NCI-H2196 treated with DMSO at 0.1 percent for 48 hours (cell line): Measurements from ENCODE around the gene NKX2-2.
A peak's percentile ranks its signal among the peaks of the same experiment; 100 is the strongest.
"Not testable (repeated sequence)": the region's sequence is repeated elsewhere in the genome, so short reads cannot be mapped to it uniquely, and the experiment has no call there.

Experiments used
- DNase-seq: peaks from one replicate; lab custom pipeline; 2025; ENCODE audit not compliant: unreplicated experiment; lab: John Stamatoyannopoulos, UW

NKX2-2 gene

DNA sequence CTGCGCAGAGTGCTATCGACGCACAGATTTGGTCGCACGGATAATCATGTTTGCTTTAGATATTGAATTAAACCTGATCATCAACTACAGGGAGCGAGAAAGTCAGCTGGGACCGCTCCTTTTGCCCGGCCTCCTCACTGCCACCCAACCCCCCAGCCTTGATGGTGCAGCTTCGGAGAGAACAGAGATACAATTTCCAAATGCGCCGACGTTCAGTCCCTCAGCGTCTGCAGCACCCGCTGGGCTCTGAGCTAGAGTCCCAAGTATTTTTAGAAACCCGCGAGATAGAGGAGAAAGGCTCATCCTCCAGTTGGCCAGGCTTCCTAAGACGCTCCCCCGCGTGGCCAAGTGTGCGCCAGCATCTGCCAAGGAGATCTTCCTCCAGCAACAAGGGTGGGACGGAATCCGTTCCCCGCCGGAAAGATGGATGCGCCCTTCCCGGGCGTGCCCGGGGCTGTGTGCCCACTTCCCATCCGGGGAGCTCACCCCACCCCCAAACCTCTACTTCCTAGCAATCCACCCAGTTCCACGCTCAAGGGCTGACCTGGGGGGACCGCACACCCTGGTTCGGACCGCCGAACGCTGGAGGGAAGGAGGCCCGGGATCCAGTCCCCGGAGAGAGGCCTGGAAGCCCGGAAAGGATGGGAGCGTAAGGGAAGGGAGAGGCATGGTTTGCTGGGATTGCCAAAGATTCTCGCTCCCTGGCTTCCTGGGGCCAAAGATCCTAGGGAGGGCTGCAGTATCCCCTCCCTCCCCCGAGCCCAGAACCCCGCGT is 4.1 kb downstream of the NKX2-2 start:
- DNase-seq: no peak

DNA sequence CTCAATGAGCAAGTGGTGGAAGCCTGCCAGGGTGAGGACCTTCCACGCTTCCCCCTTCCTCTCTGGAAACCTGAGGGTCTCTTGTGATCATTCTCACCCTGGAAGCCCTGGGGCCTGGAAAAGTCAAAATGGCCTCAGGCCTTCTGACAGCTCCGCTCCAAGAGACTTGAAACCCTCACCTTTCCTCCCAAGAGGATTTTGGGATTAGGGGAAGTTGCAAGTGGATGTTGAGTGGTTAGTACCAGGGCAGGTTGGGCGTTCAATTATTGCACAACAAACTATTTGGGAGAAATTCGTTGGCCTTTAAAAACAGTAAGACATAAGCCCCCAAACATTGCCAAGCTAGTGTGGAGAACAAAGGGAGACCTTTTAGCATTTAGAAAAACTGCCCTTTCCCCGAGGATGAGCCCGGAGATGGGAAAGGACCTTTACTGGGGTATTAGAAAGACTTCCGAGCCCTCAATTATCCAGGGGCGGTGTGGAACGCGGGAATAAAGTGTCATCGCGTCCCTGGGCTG is 4.7 kb downstream of the NKX2-2 start:
- no peak for DNase-seq

DNA sequence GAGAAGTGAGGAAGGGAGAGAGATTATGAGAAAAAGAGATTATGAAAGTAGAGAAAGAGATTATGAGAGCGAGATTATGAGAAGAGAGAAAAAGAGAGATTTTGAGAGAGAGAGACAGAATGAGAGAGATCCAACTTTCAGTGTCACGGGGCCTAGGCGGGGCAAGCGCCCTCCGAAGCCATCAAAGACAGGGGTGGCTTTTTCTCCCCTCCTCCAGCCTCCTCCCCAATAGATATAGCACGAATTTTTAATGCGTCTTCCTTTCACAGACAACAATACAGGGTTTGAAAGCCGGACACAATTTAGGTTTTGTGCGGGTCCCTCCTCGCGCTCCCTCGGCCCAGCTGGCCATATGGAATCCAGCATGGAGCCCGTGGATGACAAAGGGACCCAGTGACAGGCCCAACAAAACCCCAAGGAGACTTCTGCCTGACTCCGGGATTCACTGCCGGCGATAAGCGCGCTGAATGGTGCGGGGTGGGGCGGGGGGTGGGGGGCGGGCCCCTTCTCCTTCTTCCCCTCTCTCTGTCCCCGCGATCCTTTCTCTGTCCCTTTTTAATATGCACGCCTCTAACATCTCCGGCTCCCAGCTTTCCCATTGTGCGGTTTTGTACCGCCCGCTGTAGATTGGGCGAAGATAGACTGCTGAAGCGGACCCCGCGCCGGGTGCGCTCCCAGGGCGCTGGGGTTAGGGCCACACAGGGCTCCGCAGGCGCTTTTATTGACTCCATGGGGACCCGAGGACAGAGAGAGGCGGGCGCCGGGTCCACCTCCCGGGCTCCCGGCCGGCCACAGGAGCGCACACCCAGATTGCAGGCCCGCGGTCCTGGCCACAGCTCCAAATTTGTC is 5.4 kb downstream of the NKX2-2 start:
- no peak for DNase-seq

DNA sequence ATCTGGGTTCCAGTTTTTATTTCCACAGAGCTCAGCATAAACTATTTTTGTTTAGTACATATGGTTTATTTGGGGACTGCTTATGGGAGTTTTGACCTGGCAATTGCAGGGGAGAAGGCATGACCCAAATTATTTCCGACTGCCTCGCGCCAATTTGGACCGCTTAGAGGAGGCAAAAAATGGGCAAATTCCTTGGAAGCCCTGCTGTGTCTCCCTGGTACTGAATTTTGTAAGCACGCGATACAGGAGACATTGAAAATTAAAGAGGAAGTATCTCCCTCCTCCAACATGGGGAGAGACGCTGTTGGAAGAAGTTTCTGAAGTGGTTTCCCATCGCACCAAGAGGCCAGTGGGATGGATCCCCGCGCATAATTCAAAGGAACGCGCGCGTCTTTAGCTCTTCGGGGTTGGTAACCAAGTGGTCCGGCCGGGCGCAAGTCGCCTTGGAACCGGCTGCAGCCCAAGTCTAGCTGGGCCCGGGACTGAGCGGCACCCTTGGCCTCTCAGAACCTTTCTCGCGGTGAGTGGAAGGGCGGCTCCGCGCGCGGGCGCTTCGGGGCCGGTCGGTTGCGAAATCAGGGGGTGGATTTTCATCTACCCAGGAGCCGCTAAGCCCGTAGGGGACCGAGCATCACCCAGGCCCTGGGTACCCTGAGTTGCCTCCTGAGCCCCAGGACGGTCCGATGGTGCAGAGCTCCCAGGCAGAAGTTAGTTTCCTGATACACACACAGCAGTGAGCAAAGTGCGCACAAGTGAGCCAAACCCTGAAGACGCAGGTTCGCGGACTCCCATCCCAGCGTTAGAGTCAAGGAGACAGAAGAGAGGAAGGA is 6.2 kb downstream of the NKX2-2 start:
- no peak for DNase-seq

DNA sequence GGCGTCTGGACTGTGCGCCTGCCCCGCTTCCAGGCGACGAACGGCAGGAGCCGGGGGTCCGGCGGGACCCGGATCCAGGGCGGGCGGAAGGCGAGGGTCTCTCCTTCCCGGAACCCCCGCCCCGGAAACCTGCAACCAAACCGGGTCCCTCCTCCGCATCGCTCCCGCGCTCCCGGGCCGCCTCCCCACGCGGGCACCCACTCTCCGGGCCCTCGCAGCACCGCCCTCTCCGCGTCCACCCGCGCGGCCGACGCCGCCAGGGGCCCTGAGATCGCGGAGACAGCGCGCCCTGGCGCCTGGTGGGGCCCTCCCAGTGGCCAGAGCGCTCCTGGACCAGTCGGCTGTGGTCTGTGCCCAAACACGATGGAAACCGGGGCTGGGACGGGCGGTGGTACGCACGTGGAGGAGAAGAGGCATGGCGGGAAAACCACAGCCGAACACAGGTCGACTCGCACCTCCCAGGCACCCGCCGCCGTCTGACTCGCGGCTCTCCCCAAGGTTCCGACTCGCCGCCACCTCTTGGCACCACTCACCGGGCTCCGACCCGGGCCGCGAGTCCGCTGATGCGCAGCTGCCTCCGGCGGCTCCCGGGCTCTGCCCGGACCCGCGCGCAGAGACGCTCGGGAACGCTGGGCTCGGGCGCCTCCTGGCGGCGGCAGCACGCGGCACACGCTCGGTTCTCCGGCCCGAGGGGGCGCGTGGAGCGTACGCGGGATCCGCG is 7.9 kb downstream of the NKX2-2 start:
- DNase-seq: peak; percentile 31

DNA sequence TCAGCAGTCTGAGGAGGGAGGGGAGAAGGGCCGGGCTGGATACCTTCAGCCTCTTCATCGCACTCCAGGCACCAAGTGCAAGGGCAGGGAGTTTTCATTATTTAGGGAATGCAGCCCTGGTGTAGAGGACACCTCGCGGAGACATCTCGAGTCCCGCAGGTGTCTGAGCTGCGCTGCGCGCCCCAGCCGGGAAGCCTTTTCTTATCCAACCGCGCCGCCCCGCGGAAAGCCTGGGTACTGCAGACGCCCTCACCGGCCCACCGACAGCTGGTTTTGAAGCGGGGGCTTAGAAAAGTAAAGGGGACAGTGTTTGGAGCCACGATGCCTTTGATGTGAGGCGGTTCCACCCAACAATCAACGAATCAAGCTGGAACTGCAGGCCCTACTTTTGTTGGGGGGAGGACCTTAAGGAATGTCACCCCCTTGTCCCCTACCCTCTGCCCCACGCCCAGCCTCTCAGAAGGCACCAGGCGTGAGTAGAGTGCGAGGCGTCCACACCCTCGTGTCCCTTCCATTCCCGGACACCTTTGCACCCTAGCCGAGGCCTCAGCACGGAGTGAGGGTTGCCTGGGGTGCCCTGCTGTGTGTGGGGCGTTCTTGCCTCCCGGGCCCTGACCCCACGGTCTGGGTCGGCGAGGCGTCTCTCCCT is 8.6 kb downstream of the NKX2-2 start:
- no peak for DNase-seq

DNA sequence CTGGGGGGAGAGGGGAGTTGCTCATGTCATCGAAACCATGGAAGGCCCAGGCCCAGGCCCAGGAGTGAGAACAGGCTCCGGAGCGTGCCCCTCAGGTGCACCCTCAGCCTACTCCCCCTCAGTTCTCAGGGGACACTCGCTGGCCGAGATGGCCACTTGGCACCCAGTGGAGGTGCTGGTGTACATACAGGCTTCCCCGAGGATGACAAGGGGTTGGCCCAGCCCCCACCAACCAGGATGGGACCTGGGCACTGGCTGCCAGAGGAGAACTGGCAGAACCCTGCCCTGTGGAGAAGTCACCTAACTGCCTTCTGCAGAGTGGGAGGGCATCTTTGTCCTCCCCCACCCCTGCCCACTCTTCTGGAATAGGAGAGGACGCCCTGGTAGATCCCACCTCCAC is 9.5 kb downstream of the NKX2-2 start:
- DNase-seq: no peak

DNA sequence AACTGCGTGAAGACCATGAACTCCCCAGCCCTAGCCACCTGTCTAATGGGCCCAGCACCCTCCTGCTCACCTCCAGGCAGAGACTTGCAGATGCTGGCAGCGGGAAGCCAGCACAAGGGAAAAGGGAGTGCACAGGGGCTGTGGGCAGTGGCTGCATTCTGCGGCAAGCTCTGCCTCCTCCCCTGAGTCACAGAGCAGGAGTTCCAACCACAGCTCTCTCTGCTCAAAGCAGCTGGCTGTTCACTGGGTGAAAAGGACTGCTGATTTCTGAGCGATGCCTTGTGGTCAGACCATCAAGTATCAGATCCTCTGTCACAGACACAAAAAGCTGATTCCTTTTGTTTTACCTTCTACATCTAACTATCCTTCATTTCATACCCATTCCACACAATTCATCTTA is 10.5 kb downstream of the NKX2-2 start:
- DNase-seq: no peak

DNA sequence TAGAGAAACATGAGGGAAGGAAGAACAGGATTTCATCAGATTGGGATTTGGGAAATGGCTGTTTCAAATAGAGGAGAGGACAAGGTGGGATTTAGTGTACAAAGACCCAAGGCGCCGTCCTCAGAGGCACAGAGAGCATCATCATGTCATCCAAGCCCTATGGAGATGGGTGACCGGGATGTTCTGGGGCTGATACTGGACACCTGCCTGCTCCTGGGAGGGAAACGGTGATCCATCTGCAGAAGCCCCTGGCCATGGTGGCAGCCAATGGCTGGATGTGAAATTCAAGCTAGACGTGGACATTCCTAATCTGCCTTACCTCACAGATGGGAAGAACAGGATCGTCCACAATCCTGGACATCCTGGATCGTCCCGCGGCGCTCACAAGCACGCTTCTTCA is 12.7 kb downstream of the NKX2-2 start:
- no peak for DNase-seq

DNA sequence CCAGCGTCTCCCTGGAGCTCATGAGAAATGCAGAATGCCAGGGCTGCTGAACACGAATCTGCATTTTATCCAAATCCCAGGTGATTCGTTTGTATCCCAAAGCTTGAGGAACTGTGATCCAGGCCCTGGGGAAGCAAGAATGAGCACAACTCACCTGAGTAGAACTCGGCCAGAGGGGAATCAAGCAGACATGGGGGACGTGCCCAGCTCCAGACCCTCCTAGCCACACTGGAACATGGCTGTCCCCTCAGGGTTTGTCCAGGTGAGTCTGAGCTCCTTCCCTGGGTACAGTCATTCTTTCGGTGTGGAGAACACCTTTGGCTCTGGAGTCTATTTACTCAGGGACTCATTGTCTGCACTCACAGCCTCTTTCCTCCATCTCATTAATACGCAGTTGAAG is 13.3 kb downstream of the NKX2-2 start:
- DNase-seq: no peak

DNA sequence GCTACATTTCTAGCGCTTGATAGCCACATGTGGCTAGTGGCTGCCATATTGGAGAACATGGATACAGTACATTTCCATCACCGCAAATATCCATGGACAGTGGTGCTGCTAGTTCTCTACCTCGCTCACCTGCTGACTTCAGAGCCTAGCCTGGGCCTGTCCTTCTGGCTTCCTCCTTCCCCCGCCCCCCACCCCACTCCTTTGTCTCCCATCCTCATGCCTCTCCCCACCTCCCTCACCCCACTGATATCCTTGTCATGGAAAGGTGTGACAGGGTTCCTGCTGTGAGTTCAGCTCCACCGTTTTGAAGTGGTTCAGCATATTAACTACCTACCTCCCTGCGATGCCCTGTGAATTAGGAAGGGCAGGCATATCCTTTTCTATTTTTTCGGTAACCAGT is 14.2 kb downstream of the NKX2-2 start:
- DNase-seq: no peak

DNA sequence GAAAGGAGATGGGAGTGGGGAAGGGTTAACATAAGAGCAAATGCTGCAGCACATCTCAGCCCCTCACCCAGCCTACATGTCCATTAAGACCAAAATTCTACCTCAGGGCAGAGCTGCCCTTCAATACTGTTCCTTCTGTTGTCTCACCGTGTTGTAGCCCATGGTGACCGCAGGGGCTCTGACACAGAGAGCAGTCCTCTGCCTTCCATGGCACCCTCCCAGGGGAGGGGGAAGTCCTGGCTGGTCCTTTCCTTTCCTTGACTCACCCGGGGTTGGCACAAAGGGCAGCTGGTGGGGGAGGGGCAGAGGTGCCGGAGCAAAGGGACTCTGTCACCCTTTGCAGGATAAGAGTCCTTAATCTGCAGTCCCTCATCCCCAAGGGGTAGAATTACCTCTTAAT is 15.2 kb downstream of the NKX2-2 start:
- no peak for DNase-seq

DNA sequence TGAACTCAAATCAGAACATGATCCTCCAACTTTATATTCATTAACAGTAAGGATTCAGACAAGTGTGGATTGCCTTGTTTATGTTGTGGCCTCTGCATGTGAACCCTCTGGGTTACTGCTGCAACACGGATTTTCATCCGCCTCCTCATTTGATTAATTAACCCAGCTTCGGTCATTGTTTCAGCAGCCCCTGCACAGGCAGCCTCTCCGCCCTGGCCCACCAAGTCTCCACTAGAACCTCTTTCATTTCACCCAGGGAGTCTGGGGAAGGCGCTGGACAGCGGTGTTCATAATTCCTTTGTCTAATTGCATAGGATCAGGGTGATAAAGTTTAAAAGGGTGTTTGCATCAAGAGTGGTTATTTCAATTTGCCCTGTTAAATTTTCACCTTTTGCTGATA is 15.7 kb downstream of the NKX2-2 start:
- DNase-seq: no peak

DNA sequence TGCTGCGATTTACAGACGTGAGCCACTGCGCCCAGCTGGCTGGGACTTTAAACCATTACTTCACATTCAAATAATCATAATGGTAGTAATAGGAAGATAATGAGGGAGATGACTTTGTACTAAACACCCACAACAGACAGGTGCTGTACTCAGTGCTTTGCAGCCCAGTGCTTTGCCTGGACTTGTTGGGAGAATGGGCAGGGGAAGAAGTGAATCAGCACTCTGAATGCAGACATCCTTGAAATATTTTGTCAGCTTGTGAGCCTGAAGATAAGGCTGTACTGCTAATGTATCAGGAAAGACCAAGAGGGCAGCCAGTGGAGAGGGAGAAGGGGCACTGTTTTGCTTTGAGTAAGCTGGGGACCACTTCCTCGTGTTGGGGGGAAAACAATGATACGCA is 17.4 kb downstream of the NKX2-2 start:
- no peak for DNase-seq

DNA sequence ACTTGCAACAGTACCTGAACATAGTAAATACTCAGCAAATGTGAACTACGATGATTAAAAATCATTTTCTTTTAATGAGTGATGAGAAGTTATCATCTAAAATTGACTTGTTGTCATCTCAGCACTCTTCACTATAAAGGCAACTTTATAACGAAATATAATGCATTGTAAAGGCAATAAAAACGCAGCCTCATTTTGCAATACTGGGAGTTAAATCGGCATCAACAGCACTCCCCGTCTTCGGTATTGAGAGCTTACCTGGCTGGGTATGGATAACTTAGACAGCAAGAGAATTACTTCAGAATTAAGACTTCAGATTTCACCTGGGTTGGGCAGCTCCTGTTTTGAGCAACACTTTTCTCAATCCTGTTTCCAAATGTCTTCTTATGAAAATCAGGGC is 20.8 kb downstream of the NKX2-2 start:
- no peak for DNase-seq

DNA sequence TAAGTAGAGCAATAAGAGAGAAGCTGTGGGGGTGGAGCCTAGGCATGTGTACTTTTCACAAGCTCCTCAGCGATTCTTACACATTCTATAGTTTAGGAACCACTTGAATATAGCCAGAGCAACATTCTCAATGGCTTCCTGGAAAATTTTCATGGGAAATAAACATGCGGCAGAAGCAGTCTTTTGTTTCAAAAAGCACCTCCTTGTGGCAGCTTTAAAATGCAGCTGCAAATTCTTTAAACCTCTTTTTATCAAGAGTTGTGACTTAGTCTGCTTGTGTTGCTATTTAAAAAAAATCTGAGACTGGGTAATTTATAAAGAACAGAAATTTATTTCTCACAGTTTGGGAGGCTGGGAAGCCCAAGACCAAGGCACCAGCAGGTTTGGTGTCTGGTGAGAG is 23.8 kb downstream of the NKX2-2 start:
- no peak for DNase-seq

DNA sequence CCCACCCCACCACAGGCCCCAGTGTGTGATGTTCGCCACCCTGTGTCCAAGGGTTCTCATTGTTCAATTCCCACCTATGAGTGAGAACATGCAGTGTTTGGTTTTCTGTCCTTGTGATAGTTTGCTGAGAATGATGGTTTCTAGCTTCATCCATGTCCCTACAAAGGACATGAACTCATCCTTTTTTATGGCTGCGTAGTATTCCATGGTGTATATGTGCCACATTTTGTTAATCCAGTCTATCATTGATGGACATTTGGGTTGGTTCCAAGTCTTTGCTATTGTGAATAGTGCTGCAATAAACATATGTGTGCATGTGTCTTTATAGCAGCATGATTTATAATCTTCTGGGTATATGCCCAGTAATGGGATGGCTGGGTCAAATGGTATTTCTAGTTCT is 33.7 kb downstream of the NKX2-2 start:
- DNase-seq: not testable (repeated sequence)

DNA sequence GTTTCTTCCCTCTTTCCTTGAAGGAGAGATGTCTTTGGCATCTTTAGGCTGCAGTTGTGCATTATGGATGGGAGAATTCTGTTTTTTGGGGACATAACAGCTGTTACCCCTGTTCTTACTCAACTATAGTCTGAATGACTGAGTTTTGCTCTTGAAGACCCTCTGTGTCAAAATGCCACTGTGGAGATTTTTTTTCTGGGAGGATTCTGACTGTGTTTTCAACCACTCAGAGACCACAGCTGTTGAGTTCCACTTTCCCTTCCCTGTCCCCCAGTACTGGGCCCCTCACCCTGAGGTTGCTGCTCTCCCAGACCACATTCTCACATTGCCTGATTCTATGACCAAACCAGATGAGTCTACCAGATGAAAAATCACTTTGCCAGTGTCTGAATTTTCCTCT is 48.1 kb downstream of the NKX2-2 start:
- no peak for DNase-seq

DNA sequence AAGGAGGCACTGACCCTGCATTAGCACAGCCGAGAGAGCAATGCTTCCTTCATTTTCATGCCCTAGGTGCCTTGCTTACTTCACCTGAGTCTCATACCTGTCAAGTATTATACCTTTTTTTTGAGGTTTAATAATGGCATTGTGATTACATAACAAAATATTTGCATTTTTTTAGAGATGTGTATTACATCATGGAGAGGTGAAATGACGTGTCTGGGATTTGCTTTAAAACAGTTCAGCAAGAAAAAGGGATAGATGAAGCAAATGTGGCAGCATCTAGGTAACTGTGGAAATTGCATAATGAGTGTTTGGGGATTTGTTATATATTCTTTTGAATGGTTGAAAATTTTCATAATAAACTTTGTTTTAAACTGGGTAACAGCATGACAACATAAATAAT is 48.9 kb downstream of the NKX2-2 start:
- no peak for DNase-seq
